Activated T-cell treated with anti-CD3 and anti-CD28 coated beads for 4 hours (primary cell): ENCODE measurements around the gene EHBP1L1.

Experiments used
- DNase-seq: peaks from one replicate; pipeline ENCODE4 v3.0.0-alpha.2; 2020

Gene EHBP1L1

DNA sequence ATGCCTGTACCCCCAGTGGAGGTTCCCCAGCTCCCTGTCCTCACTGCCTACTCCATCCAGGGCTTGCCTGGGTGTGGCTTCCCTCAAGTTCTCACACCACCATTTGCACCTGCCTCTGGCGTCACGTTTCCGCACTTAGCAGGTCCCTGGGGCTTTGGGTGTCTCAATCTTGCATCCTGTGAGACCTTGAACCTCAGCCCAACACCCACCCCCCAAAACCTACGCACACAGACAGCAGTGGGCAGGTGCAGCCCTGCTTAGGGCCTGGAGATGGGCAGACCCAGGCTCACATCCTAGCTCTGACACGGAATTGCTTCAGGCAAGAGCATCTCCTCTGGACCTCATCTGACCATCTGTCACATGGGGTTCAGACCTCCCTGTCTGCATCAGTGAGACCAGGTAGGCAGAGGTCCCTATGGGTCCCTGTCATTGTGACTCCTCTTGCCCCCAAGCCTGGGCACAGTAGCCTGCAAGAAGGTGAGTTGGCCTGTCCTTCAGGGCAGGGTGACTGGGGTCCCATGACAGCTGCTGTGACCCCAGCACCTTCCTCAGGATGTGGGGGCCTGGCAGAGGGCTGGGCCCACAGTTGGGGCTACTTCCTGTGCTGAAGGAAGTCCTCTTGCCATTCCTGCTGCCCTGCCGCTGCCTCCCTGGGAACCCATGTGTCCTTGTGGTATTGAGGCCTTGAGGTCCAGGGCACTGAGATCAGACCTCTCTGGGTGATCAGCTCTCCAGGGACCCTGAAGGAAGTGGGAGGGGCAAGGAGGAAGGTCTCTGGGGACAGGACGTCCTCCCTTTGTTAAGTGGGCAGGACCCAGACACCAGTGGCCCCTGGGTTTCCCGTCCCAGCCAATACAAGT is 64.0 kb downstream of the EHBP1L1 start:
- peak; percentile 35 for DNase-seq

DNA sequence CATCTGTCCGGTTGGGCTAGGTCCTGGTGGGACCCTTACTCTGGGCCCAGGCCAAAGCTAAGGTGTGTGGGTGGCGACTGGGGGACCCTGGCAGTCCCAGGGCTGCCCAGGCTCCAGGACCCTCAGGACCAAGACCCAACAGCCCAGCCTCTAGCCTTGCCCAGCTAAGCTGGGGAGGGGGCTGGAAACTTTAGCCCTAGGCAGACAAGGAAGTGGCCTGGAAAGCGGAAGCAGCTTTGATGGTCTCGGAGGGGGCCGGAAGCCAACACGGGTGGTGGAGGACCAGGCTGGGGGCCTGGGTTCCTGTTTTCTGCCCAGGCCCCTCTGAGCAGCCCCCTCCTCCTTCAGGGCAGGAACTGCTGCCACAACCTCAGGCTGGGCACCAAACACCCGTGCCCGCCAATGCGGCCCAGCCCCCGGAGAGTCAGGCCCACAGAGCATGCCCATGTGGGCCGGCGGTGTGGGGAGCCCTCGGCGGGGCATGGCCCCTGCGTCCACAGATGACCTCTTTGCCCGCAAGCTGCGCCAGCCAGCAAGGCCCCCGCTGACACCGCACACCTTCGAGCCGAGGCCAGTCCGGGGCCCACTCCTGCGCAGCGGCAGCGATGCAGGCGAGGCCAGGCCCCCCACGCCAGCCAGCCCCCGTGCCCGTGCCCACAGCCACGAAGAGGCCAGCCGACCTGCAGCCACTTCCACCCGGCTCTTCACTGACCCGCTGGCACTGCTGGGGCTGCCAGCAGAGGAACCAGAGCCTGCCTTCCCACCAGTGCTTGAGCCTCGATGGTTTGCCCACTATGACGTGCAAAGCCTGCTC is 64.8 kb downstream of the EHBP1L1 start:
- DNase-seq, result no peak

DNA sequence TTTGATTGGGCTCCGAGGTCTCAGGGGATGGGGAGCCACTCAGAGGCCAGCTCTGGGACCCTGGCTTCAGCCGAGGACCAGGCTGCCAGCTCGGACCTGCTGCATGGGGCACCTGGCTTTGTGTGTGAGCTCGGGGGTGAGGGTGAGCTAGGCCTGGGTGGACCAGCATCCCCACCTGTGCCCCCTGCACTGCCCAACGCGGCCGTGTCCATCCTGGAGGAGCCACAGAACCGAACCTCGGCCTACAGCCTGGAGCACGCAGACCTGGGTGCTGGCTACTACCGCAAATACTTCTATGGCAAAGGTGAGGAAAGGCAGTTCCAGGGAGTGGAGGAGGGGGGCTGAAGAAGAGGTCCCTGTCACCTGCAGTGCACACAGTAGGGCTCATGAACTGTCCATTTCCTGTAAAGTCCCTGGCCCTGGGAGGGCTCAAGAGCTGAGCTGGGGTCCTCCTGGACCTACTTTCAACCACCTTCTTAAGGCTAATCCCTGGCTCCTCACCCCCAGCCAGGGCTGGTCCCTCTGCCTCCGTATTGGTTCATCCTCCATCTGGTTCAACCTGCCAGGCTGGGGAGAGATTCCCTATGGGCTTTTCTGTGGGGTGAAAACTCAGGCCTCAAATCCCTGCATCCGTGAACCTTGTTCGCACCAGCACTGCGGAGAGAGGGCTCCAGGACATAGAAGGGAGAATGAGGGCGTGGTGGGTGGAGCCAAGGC is 65.6 kb downstream of the EHBP1L1 start:
- no peak for DNase-seq
